GM19023 (cell line): ENCODE results near the gene GH2.
"Not testable (repeated sequence)": the region's sequence is repeated elsewhere in the genome, so short reads cannot be mapped to it uniquely, and the experiment has no call there.

ENCODE experiments used
- ATAC-seq: cut with Tn5 transposase; IDR thresholded peaks from one replicate; pipeline ENCODE4 v1.9.1; 2021; ENCODE audit warnings: mild to moderate bottlenecking, moderate library complexity; ENCODE audit not compliant: unreplicated experiment

GH2 gene

GRCh38 chr17:63881935-63882601 lies at the start of gene GH2:
TSS of gene GH2 (minus strand) at chr17:63881944. CDS start at chr17:63881801, 143 bp downstream.
- ATAC-seq: no peak

DNA sequence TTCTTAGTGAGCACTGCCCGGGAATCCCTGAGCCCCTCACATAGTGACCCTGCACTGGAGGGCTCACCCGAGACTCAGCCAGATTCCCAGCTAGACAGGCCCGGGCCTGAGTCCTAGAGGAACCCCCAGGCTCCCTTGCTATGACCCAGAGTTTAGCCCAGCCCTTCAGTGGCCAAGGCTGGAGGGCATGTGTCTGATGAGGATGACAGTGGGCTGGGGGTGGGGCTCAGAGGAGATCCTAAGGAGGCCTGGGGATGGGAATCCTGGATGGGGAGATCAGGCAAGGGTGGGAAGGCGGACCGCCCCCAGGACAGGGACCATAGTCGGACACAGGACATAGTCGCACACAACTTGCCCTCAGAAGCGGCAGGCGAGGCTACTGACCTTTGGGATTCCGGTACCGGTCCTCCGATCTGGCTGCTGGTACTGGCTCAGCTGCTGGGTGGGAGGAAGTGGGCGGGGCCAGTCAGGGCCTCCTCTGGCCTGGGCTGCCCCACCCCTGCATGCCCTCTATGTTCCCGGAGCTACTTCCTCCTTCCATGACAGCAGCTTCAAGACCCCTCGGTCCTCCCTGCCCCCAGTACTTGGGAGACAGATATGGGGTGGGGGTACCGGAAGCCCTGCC lies 49.3 kb upstream of the GH2 start:
- ATAC-seq: no peak

- no peak for ATAC-seq
These were observed 48.4 kb upstream of the GH2 start for GRCh38 chr17:63929860-63930766.

- ATAC-seq: no peak
These were observed 47.4 kb upstream of the GH2 start for GRCh38 chr17:63928966-63929695.

GRCh38 chr17:63928172-63928666 lies 46.5 kb upstream of the GH2 start:
- no peak for ATAC-seq

GRCh38 chr17:63927464-63928171 lies 45.9 kb upstream of the GH2 start:
- ATAC-seq: no peak

DNA sequence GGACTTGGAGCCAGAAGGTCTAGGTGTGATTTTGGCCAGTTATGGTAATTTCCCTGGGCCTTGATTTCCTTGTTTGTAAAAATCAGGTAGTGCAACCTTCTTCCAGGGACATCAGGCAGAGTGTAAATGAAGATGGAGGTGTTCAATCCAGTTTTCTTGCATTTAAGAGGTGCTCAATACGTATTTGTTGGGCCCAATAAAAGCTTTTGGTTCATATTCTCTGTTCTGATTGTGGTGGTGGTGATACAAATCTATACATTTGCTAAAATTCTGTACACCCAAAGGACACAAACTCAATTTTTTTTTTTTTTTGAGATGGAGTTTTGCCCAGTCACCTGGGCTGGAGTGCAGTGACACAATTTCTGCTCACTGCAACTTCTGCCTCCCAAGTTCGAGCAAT lies 44.4 kb upstream of the GH2 start:
- no peak for ATAC-seq

DNA sequence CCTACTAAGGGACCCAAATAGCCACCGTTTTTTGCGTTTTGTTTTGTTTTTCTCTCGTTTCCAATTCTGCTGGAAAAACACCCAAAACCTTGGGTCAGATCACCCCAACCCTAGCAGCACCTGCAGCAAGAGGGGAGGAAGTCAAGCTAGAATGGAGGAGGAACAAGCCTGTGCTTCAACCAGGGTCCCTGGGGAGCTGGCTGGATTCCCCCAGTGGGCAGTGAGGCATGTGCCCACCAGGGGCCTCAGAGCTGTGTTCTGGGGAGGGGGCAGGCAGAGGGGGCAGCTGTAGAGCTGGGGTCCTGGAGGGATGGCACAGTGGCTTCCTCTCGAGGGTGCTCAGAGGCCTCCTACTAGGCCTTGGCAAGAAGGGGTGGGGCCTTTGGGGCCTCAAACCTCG lies 43.9 kb upstream of the GH2 start:
- no peak for ATAC-seq

- ATAC-seq: peak; percentile 47
These were observed 40.7 kb upstream of the GH2 start for GRCh38 chr17:63922402-63922801.

- peak; percentile 41 for ATAC-seq
These were observed 39.0 kb upstream of the GH2 start for GRCh38 chr17:63920779-63921178.

GRCh38 chr17:63920050-63920449 lies 38.3 kb upstream of the GH2 start:
- ATAC-seq: not testable (repeated sequence)

DNA sequence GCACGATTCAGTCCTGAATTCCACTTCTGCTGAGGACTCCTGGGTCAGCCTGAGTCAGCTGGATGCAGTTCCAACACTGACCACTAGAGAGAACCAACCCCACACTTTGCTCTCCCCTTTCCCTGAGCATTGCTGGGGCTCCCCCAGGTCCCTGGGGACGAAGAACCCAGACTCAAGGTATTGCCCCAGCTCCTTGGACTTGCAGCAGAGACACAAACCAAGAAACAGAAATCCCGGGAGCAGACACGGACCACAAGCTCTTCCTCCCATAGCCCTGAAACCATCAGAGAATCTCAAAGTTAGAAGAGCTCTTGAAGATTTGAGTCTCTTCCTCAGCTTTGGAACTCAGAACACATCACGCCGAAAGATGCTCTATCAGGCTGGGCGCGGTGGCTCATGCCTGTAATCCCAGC lies 37.6 kb upstream of the GH2 start:
- ATAC-seq: peak; percentile 58

- not testable (repeated sequence) for ATAC-seq
These were observed 37.1 kb upstream of the GH2 start, which contains the start of gene GH1 for GRCh38 chr17:63918789-63919305. TSS of gene GH1 (minus strand) at chr17:63918839. CDS start at chr17:63918776, 63 bp downstream.

DNA sequence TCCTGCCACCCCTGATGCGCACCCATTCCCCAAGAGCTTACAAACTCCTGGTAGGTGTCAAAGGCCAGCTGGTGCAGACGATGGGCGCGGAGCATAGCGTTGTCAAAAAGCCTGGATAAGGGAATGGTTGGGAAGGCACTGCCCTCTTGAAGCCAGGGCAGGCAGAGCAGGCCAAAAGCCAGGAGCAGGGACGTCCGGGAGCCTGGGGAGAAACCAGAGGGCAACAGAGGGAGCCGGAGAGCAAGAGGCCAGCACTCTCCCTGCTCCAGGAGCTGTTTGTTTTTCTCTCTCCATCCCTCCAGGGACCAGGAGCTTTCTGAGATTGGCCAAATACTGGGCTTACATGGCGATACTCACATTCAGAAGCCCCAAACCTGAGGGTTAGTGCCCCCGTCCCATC lies 36.6 kb upstream of the GH2 start:
- ATAC-seq: no peak

DNA sequence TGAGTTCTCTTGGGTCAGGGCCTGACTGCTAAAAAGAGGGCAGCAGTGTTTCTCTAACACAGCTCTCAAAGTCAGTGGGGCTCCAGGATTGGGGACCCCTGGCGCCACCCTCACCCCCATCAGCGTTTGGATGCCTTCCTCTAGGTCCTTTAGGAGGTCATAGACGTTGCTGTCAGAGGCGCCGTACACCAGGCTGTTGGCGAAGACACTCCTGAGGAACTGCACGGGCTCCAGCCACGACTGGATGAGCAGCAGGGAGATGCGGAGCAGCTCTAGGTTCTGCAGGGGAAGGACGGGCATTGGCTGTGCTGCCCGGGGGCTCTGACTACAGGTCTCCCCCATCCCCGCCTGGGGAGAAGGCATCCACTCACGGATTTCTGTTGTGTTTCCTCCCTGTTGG lies 35.9 kb upstream of the GH2 start:
- ATAC-seq: no peak

GRCh38 chr17:63917206-63917605 lies 35.5 kb upstream of the GH2 start:
- not testable (repeated sequence) for ATAC-seq

GRCh38 chr17:63916566-63917185 lies 34.9 kb upstream of the GH2 start:
- ATAC-seq: no peak

- ATAC-seq: not testable (repeated sequence)
These were observed 34.0 kb upstream of the GH2 start for GRCh38 chr17:63915753-63916152.

DNA sequence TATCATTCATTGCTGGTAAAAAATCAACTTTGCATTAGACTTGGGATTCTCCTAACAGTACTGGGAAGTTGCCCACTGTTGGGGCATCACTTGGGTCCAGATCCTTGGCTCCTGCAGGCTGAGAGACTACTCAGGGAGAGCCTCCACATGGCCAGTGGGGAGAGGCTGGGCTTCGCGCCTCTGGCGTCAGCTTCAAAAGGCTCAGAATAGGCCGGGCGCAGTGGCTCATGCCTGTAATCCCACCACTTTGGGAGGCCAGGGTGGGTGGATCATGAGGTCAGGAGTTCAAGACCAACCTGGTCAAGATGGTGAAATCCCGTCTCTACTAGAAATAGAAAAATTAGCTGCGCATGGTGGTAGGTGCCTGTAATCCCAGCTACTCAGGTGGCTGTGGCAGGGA lies 32.7 kb upstream of the GH2 start:
- ATAC-seq: no peak
